Activated CD4-positive, alpha-beta T cell treated with anti-CD3 and anti-CD28 coated beads, Interleukin-2, amount 50 U/mL, for 16 hours (primary cell): ENCODE data around the gene IL9R.
A peak's percentile ranks its signal among the peaks of the same experiment; 100 is the strongest.
"Not testable (repeated sequence)": the region's sequence is repeated elsewhere in the genome, so short reads cannot be mapped to it uniquely, and the experiment has no call there.

Experiments
- DNase-seq: peaks from one replicate; pipeline ENCODE4 v3.0.0-alpha.2; 2020

The IL9R gene

DNA sequence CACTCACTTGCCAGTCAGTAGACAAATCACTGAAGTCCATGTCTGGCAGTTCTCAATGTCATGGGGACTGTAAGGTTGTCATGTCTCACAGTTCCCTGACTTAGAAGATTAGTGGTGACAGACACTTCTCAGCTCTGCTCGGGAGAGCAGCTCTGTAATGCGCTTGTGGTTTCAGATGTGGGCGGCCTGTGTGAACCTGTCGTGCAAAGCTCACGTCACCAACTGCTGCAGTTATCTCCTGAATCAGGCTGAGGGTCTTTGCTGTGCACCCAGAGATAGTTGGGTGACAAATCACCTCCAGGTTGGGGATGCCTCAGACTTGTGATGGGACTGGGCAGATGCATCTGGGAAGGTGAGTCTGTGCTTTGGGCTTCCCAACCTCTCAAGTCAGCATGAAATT is at the start of gene IL9R:
IL9R (plus strand) TSS at position 261 of the 400 bp plus-strand sequence; CDS start at position 325, 64 bp downstream.
- DNase-seq: peak; percentile 62

DNA sequence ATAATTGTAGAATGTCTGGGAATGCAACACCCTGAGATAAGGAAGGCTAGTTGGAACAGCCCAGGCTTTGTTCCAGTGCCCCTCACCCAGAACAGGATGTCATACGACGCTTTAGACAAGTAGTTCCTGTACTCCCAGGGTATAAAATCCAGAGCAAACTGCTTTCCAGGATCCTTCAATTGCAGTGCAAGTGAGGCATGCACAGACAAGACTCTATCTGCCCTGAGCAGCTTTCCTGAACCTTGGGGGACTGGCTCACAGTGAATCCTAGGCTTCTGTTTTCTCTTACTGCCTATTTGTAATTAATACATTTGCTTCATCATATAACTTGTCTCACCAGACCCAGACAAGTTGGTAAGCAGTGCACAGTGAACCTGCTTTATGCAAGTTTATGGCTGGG is 48.4 kb upstream of the IL9R start:
- no peak for DNase-seq

DNA sequence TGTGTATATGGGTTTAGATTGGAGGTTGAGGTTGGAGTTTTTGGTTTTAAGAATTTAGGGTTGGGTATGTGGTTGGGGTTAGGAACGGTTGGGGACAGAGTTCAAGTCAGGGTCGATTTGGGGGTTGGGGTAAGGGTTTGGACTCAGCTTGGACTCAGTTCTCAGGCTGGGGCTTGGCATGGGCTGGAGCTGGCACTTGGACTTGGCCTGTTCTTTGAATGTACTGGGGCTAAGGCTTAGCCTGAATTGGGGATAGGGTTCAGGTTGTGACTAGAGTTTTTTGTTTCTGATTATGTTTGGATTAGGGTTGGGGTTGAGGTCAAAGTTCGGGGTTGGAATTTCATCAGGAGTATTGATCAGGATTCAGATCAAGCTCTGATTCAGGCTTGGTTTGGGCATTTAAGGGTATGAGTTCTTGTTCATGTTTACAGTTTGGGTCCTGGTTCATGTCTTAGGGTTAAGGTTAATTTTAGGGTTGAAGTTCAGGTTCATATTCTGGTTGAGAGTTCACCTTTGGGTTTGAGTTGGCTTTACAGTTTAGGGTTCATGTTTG is 46.2 kb upstream of the IL9R start:
- no peak for DNase-seq

- DNase-seq: no peak
Observed at GRCh38 chrX:155953055-155953454, 44.4 kb upstream of the IL9R start.

DNA sequence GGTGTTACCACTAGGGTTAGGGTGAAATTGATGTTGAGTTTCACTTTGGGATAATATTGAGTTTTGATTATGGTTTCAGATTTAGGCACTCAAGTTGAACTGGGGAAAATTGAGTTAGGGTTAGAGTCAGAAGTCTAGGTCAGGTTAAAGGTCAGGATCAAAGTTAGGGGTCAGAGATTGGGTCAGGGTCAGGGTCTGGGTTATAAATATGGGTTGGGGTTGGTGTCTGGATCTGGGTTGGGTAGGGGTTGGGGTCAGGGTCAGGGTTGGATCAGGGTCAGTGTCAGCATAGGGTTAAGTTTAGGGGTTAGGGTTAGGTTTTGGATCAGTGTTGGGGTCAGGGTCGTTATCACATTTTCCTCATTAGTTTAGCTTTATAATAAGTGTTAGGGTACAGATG is 42.7 kb upstream of the IL9R start:
- no peak for DNase-seq

GRCh38 chrX:155956099-155956498 is 41.4 kb upstream of the IL9R start:
- DNase-seq: no peak

- no peak for DNase-seq
Observed at GRCh38 chrX:155956649-155957048, 40.8 kb upstream of the IL9R start.

GRCh38 chrX:155957843-155958242 is 39.7 kb upstream of the IL9R start:
- no peak for DNase-seq

DNA sequence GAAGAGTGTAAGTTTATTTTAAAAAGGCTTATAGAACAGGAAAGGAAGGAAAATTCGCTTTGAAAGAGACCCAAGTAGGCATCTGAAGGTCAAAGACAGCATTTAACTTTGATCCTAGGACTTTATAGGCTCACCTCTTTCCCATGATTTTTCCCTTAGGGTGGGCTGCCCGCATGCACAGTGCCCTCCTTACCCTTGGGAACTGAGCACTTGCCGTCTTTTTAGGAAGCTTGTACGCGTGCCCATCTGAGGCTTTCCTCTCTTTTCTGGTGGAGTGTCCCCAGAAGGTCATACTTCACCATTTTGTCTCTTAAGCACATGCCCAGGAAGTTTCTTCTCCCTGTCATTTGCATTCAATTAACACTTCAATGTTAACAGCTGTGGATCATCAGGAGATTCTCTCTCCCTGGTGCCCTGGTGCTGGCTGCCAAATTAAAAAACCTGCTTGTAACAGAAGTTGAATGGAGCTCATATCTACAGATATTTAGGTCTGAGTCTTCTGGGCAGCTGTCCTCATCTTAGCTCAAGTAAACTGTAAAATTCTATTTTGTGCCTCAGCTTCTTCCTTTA is 38.4 kb upstream of the IL9R start:
- no peak for DNase-seq

DNA sequence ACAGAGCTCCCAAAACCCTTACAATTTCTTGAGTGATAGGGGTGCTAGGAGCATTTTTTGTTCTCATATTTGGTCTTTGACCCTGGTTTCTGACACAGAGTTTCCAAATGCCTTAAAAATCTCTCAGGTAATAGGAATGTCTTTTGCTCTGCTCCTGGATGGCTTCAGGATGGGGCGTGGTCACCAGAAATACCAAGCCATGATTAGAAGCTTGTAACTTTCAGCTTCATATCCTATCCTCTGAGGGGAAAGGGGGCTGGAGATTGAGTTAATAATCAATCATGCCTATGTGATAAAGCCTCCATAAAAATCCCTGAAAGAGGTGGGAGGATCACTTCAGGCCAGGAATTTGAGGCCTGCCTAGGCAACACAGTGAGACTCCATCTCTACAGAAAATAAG is 34.6 kb upstream of the IL9R start:
- no peak for DNase-seq

DNA sequence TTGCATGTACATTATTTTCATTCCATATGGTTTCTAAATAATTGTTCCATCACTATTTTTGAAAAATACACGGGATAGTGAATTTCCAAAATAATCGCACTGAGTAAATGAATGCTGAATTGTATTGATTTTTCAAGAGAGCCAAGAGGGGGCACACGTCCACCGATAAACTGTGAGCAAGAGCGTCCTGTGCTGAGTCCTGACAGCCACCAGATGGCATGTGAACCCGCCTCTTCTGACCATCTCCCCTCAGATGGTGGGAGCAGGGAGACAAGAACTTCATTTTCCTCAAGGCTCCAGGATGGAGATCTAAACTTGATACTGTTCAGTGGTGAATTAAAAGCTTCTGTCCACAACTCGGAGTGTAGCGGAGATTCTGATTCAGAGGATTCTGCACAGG is 30.6 kb upstream of the IL9R start:
- DNase-seq: peak; percentile 33

GRCh38 chrX:155967653-155968325 is 29.7 kb upstream of the IL9R start:
- no peak for DNase-seq

DNA sequence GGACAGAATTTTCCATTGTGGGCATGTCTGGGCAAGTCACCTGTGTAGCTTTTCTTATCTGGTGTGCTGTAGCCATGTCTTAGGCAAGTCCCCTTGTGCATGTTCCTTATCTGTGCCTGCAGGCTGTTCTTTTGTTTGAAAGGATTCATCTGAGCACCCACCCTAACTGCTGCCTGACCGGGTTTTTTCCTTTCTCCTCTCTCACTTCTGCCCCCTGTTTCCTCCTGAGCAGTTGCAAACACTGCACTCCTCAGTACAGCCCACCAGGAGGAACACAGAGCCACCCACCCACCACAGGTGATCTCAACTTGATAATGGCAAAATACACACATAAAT is 29.2 kb upstream of the IL9R start:
- DNase-seq: no peak

GRCh38 chrX:155968791-155969190 is 28.7 kb upstream of the IL9R start:
- no peak for DNase-seq

- not testable (repeated sequence) for DNase-seq
Observed at GRCh38 chrX:155971658-155972057, 25.8 kb upstream of the IL9R start.

DNA sequence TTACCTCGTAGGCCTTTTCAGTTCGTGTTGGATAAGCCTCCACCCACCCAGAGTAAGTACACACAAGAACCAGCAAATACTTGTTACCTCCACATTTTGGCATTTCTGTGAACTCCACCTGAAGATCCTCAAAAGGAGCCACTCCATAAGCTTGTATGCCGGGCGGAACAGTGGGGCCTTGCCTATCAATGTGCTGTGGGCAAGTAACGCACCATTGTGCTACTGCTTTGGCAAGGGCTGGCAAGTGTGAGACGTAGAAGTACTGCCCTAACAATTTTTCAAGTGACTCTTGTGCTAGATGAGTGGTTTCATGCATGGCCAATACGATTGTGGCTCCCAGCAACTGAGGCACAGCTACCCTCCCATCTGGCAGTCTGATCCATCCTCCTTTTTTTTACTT is 25.3 kb upstream of the IL9R start:
- DNase-seq: not testable (repeated sequence)

GRCh38 chrX:155983326-155983725 is 14.2 kb upstream of the IL9R start:
- DNase-seq: no peak

DNA sequence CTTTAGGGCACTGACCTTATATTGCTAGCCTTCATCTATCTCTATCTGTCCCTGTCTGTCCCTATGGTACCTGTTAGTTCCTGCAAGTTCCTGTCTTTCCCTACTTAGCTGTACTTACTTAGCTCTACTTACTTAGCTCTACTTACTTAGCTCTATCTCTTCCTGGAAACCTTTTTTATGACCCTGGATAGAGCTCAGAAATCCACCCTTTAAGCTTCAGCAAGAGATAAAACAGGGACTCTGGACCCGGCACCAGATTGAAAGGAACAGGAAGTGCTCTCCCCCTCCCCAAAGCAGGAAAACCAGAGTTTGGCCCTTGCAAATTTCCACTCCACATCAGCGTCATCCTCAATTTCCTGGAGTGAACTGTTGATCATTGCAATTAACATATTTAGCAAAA is 12.3 kb upstream of the IL9R start:
- DNase-seq: no peak

DNA sequence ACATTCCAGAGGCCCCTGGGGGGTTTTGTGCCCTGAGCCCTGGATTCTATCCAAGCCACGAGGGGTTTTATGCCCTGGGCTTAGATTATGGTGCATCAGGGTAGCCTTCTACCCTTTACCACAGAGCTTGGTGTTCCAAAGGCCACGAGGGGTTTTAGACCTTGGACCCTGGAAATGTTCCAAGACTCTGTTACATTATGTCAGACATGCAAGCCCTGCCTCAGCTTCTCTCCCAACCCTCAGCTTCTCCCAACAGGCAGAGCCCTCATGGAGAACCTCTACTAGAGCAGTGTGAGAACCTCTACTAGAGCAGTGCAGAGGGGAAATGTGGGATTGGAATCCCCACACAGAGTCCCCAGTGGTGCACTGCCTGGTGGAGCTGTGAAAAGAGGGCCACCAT is 10.5 kb upstream of the IL9R start:
- DNase-seq: not testable (repeated sequence)

DNA sequence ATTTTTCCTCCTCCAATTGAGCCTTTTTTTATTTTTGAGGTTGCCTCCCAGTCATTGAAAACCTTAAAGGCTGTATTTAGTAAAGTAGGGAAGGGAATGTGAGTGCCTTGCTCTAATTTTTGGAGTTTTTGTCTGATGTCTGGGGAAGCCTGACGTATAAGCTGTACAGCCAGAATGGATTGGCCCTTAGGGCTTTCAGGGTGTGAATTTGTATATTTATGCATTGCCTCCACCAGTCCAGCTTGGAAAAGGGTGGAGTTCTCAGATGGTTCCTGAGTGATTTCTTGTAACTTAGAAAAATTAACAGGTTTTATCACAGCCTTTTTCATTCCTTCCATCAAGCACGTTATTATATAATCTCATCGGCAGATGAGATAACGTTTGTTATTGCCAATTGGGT is 8.6 kb upstream of the IL9R start:
- no peak for DNase-seq

- DNase-seq: no peak
Observed at GRCh38 chrX:155993421-155993820, 4.1 kb upstream of the IL9R start.

- no peak for DNase-seq
Observed at GRCh38 chrX:155995321-155995875, 2.1 kb upstream of the IL9R start.

DNA sequence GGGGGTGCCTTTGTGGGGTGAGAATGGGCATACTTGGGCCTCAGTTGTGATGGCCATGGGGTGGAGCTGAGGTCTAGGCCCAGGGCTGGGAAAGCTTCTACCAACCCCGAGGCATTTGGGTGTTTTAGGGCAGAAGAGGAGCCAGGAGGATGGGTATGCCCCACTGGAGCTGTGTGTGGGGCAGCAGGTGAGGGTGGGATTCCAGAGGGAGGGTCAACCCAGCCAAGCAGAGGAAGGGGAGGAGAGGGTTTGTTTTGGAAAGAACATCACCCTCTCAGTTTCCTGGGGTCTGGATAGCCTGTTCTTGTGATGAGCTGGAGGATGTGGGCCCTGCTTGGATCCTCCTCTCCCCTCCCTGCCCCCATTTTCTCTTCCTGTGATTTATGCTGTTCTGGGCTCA is 620 bp downstream of the IL9R start:
- DNase-seq: no peak

GRCh38 chrX:155998761-155999510 is 1.4 kb downstream of the IL9R start:
- DNase-seq: no peak
